GM19043 (cell line): ENCODE measurements around the gene PPP1CA.
"Not testable (repeated sequence)": the region's sequence is repeated elsewhere in the genome, so short reads cannot be mapped to it uniquely, and the experiment has no call there.

ENCODE experiments used
- ATAC-seq: cut with Tn5 transposase; IDR thresholded peaks from one replicate; pipeline ENCODE4 v1.9.1; 2021; ENCODE audit warnings: low read depth; ENCODE audit not compliant: unreplicated experiment

The PPP1CA gene

GRCh38 chr11:67435031-67435726 lies 33.5 kb upstream of the PPP1CA start:
- ATAC-seq = no peak

- no peak for ATAC-seq
These were observed 32.8 kb upstream of the PPP1CA start for GRCh38 chr11:67434395-67434881.

DNA sequence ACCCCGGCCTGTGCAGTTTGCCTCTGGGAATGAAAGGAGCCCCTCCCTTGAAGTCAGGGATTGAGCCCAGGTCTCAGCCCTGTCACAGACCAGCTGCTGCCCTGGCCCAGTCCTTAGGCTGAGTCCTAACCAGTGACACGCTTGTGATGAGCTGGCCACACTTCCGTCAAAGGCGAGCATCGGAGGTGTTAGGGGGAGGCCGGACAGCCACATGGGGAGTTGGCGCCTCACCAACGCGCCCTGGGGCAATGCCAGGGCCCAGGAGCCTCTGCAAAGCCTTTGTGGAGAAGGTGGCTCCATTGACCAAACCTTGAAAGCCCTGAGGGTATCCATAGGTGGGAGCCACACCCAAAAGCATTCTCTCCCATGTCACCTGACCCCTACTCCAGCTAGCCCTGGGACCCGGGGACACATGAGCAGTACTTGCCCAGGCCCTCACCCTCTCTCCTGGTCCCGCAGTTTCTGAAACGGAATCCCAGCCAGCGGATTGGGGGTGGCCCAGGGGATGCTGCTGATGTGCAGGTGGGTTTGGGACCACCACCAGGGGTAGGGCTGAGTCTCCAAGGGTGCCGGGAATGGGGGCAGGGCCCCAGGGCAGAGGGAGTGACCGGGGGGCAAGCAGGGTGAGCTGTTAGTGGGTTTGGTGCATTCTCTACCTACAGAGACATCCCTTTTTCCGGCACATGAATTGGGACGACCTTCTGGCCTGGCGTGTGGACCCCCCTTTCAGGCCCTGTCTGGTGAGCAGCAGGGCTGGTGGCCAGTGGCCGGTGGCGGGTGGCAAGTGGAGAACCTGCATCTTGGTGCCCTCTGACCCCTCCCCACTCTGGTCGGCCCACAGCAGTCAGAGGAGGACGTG lies 32.1 kb upstream of the PPP1CA start:
- ATAC-seq = no peak

DNA sequence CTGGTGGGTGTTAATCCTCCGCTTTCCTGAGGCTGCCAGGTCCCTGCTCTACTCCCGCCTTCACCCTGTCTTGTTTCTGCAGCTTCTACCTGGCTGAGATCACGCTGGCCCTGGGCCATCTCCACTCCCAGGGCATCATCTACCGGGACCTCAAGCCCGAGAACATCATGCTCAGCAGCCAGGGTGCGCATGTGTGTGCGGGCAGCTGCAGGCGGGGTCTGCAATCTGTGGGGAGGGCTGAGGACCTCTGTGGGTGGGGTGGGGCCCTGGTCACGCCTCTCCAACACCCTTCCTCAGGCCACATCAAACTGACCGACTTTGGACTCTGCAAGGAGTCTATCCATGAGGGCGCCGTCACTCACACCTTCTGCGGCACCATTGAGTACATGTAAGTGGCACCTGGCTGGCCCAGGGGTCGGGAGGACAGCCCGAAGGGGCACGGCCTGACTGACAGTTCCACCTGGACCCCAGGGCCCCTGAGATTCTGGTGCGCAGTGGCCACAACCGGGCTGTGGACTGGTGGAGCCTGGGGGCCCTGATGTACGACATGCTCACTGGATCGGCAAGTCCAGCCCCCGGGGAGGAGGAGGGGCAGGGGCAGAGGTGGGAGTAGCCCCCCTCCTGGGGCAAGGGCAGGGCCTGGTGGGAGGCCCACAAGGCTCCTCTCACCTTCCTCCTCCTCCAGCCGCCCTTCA lies 31.1 kb upstream of the PPP1CA start:
- ATAC-seq = no peak

DNA sequence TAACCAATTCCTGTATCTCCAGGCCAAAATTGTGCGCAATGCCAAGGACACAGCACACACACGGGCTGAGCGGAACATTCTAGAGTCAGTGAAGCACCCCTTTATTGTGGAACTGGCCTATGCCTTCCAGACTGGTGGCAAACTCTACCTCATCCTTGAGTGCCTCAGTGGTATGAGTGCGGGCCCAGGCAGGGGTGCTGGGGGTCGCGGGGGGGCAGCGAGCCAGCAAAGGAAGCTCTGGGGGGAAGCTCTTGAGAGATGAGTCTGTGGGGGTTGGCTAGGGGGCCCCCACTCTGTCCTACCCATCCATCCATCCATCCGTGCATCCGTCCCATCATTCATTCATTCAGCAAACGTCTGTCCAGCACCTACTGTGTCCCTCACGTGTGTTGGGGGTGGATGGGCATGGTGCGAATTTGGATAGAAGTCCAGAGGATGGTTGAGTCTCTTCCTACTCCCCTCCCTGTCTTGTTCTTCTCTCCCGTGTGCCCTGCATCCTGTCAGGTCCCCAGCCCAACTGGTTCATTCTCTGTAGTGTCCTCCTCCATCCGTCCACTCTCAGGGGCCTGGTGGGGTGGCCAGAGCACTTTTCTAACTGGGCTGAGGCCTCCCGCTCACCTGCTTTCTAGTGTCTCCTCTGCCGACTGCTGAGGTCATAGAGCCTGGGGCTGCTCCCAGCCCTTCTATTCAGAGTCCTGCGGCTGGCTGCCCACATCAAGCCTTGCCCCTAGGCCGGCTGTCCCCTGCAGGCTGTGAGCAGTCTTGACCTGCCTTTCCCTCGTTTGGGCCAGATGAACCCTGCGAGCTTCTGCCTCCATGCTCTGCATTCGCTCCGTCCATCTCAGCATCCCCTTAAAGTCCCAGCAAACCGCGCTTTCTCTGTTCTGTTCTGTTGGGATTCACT lies 29.9 kb upstream of the PPP1CA start:
- ATAC-seq = no peak

- no peak for ATAC-seq
These were observed 28.1 kb upstream of the PPP1CA start for GRCh38 chr11:67429722-67430121.

- no peak for ATAC-seq
These were observed 27.5 kb upstream of the PPP1CA start for GRCh38 chr11:67429038-67429668.

DNA sequence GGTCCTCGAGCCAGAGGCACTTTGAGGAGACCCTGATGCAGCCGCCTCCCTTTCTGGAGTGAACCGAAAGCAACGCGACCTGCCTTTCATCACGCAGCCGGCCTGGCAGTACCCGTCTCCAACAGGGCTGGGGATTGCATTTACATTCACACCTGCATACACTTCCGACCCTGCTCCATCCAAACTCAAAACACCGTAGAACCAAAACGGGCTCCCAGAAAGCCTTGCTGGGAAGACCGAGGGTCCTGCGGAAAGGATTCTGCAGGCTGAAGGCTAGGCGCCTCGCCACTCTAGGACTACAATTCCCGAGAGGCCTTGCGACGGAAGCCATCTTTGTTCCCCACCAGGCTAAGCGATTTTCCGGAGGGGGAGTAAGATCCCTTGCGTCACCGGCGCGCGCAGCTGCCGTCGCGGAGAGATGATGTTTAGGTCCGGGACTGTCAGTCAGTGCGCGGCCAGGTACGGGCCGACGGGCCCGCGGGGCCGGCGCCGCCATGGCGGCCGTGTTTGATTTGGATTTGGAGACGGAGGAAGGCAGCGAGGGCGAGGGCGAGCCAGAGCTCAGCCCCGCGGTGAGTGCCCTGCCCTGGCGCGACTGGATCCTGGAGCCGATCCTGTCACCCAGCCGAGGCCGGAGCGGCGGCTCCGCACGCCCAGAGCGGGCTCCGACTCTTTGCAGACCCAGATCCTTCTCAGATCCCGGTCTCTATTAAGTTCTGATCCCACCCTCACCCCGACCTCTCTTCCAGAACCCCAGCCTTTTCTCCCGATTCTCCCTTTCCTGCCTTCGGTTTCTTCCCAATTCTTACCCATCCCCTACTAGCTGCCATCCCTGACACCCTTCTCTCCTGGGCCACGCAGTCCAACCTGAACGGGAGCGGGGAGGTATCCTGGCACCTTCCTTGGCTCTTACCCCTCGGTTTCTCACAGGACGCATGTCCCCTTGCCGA lies 26.7 kb upstream of the PPP1CA start, which contains the start of gene RPS6KB2:
Gene RPS6KB2 (plus strand): TSS at position 443 of the 950 bp plus-strand sequence. CDS start 52 bp downstream, at position 495.
- ATAC-seq = peak; percentile 56

GRCh38 chr11:67427364-67427859 lies 25.8 kb upstream of the PPP1CA start:
- not testable (repeated sequence) for ATAC-seq

DNA sequence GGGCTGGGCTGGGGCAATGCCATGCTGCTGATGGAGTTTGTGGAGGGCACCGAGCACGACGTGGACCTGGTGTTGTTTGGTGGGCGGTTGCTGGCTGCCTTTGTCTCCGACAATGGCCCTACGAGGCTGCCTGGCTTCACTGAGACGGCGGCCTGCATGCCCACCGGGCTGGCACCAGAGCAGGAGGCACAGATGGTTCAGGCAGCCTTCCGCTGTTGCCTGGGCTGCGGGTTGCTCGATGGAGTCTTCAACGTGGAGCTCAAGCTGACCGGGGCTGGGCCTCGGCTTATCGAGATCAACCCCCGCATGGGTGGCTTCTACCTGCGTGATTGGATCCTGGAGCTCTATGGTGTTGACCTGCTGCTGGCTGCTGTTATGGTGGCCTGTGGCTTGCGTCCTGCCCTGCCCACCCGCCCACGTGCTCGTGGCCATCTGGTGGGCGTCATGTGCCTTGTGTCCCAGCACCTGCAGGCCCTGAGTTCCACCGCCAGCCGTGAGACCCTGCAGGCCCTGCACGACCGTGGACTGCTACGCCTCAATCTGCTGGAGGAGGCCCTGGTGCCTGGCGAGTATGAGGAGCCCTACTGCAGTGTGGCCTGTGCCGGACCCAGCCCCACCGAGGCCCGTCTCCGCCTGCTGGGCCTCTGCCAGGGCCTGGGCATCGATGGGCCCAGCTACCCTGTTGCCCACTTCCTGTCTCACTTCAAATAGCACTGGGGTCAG lies 22.4 kb upstream of the PPP1CA start:
- ATAC-seq = no peak

GRCh38 chr11:67423466-67423865 lies 21.8 kb upstream of the PPP1CA start:
- ATAC-seq = no peak

- ATAC-seq = no peak
These were observed 21.2 kb upstream of the PPP1CA start for GRCh38 chr11:67422891-67423290.

DNA sequence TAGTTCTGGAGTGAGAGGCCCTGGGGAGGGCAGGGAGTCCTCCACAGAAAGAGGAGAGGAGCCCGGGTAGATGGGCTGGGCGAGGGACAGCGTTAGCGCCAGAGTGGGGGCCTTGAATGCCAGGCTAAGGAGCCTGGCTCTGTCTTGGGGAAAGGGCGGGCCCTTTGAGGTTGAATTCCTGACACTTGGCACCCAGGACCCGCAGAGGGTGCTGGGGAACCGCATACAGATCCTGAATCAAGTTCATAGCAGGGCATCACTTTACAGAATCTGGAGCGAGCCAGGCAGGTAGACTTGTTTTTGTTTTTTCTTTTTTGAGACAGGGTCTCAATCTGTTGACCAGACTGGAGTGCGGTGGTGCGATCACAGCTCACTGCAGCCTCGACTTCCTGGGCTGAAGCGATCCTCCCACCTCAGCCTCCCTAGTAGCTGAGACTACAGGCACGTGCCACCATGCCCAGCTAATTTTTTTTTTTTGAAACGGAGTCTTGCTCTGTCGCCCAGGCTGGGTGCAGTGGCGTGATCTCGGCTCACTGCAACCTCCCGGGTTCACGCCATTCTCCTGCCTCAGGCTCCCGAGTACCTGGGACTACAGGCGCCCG lies 19.9 kb upstream of the PPP1CA start:
- no peak for ATAC-seq

- ATAC-seq = peak; percentile 94
These were observed 19.2 kb upstream of the PPP1CA start for GRCh38 chr11:67420646-67421429.

DNA sequence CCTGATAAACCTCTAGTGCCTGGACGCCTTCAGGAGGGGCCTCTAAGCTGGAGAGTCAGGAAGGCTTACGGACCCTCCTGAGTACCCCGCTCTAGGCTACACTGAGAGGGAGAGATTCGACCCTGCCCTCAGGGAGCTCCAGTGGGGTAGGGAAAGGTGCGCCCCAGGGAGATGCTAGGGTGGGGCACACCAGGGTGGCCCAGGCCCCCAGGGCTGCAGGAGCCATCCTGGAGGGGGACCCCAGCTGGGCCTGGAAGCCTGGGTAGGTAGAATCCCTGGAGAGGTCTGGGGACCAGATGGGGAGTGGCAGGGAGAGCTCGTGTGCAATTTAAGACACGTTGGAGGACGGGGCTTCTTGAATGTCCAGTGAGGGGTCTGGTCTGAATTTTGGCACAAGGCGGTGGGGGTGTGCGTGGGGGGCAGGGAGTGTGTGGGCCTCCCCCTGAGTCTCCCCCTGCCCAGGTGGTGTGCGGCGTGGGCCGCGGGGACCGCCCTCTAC lies 18.5 kb upstream of the PPP1CA start:
- ATAC-seq = no peak

DNA sequence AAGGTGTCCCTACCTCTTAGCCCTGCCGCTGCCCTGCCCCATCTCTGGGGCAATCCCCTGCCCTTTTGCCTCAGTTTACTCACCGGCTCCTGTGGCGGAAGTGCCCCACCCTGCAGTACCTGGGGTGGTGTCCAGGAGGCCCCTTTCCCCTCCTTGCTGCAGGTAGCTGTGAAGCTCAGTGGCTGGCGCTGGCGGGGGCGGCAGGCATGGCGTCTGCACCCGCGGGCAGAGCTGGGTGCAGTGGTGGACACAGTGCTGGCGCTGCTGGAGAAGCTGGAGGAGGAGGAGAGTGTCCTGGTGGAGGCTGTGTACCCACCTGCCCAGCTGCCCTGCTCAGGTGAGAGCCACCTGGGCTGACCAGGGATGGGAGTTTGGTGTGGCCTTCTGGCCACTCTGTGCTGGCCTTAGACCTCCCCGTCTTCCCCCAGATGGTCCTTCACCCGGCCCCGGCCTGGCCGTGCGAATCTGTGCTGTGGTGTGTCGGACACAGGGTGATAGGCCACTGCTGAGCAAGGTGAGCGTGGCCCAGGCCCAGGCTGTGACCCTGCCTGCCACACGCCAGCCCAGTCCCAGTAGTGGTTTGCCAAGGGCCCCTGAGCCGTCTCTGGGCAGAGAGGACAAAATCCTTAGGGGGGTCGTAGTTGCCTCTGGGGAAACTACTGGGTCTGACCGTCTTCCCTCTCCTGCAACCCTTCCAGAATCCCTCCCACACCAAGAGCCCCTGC lies 17.8 kb upstream of the PPP1CA start:
- no peak for ATAC-seq
